Stimulated activated CD8-positive, alpha-beta memory T cell treated with anti-CD3 and anti-CD28 coated beads, Interleukin-7, amount 100 ng/mL, for 1 hour (primary cell): ENCODE measurements around the gene MOBP.
"Not testable (repeated sequence)": the region's sequence is repeated elsewhere in the genome, so short reads cannot be mapped to it uniquely, and the experiment has no call there.

ENCODE experiments used
- DNase-seq, 2 donors: peaks; one replicate each; pipeline ENCODE4 v3.0.0-alpha.2; 2020; ENCODE audit warnings: low read depth in 2 of 2

MOBP gene, protein sequence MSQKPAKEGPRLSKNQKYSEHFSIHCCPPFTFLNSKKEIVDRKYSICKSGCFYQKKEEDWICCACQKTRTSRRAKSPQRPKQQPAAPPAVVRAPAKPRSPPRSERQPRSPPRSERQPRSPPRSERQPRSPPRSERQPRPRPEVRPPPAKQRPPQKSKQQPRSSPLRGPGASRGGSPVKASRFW

DNA sequence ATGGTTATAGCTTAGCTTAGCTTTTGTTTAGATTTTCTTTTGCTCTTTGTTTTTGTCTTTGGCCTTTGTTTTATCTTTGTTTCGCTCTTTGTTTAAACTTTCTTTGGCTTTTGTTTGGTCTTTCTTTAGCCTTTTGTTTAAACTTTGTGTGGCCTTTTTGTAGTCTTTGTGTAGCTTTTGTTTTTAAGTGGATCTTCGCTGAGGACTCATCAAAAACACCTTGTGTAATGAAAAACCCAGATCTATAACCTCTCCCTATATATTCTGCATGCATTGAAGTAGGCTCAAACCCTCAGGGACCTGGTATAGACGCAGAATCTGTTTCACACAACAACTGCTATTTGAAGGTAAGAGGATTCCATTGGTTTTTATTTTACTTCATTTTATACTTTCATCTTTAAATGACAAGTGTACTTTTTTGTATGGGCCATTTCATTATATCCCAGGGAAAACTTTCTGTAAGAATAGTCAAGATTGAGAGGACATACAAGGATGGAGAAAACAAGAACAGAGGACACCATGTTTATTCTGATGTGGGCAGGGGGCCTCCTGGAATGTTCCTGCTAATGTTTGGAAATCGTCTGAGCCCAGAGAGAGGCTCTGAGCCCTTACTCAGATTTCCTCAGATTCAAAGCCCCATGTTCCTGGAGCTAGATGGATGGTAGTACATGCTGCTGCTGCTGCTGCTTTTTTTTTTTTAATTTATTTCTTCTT is at the start of gene MOBP:
TSS of gene MOBP (plus strand) at position 287 of the 714 bp plus-strand sequence. CDS start 34,390 bp downstream, outside the sequence.
- DNase-seq, result no peak

DNA sequence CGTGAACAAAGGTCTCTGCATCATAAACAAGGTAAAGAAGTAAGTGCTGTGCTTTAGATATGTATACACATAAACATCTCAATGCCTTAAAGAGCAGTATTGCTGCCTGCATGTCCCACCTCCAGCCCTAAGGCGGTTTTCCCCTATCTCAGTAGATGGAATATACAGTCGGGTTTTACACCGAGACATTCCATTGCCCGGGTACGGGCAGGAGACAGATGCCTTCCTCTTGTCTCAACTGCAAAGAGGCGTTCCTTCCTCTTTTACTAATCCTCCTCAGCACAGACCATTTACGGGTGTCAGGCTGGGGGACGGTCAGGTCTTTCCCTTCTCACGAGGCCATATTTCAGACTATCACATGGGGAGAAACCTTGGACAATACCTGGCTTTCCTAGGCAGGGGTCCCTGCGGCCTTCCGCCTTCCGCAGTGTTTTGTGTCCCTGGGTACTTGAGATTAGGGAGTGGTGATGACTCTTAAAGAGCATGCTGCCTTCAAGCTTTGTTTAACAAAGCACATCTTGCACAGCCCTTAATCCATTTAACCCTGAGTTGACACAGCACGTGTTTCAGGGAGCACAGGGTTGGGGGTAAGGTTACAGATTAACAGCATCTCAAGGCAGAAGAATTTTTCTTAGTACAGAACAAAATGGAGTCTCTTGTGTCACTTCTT is 48.8 kb upstream of the MOBP start:
- not testable (repeated sequence) for DNase-seq

DNA sequence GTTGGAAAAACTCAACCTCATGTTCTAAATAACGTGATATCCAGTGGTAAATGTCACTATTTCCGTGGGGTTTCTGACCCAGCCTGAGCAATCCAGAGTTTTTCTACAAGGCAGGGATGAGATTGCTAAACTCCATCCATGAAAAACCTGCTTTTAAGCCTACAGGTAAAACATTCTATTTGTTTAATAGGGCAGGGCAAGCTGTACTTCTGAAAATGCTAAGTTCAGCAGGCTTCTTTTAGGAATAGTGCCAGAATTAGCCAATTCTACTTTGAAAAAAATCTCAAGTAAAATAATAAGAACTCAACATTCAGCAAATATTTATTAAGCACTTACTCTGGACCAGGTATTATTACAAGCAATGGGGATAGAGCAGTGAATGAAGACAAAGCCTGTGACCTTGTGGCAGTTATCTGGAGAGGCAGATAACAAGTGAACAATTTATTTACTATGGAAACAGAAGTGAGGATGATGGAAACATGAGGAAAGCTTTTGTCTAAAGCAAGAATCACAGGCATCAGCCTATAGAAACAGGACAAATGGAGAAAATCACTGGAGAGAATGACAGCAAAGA is 47.7 kb upstream of the MOBP start:
- no peak for DNase-seq

DNA sequence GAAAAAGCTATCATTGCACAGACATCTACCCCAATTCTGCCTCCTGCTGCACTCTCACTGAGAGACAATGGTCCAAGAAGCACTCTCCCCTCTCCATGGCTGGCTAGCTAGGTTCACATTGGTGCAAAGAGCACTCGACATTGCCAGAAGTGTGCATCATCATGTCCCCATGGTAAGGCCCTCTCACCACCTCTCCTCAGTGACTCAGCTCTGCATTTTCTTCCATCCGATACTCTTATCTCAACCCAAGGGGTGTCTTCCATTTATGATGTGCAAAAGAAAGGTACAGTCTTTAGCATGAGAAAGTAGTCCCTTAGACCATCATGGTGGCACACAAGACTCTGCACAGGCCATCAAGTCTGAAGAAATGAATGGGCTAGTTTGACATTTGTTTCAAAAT is 46.9 kb upstream of the MOBP start:
- no peak for DNase-seq

DNA sequence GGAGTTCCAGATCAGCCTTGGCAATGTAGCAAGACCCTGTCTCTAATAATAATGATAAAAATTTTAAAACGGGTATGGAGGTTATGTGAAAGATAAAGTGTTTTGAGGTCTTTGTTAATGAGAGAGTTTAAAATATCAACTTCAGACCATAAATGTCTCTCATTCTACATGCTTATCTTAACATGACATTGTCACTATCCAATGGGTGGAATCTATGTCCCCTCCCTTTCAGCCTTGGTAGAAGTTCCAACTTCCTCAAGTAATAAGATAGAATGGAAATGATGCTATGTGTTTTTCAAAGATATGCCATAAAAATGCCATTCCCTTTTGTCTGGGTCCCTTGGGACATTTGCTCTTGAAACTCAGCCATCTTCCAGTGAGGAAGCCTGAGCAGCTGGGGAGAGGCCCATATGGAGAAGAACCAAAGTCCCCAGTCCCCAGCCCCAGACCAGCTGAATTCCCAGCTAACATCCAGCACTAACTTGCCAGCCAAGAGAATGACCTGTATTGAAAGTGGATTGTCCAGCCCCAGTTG is 44.0 kb upstream of the MOBP start:
- no peak for DNase-seq

DNA sequence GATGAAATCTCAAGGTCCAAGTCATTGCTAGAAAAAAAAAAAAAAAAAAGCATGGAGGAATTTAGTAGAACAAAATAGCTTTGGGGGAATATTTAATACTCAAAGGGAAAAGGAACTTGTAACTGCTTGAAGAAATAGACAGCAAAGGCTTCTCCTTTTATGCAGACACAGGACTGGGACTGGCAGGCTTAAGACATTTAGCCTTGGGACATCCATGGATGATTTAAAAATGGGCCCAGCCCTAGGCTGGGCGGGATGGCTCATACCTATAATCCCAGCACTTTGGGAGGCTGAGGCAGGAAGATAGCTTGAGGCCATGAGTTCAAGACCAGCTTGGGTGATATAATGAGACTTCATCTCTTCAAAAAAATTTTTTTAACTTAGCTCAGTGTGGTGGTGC is 41.2 kb upstream of the MOBP start:
- DNase-seq, result no peak

DNA sequence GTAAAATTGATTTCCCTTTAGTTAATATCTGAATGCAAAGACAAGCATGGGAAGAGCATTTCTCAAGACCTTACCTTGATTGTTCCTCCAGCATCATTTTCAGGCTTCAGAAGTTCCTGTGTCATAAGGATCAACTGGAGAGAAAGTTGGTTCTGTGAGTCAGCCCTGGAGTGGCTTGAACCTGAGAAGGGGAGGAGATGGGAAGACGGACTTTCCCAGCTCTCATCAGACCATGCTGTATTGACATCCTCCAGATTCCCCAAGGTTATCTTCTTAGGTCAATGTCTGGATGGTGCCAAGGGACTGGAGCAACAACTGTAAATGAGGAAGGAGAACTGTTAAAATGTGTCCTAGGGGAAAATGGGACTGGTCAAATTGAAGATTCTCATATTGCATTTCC is 40.0 kb upstream of the MOBP start:
- DNase-seq, result no peak

DNA sequence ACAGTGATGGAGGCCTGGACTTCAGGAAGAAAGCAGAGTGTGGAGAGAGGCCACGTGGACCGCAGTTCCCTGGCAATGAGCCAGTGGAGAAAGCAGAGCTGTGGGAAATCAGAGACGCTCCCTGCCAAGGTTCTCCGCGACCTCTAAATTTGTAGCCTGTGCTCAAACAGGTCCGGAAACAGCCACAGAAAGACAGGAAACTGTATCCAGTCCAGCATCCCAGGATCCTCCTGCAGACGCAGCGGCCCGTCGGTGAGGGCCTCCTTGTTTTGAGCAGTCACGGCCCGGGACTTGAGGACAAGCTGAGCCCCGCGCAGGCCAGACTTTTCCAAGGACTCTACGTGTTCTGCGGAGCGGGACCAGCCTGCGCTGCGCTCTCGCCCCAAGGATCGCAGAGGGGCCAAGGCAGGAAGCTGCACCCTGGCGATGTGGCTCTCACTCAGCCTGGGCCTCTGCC is 38.7 kb upstream of the MOBP start:
- no peak for DNase-seq

DNA sequence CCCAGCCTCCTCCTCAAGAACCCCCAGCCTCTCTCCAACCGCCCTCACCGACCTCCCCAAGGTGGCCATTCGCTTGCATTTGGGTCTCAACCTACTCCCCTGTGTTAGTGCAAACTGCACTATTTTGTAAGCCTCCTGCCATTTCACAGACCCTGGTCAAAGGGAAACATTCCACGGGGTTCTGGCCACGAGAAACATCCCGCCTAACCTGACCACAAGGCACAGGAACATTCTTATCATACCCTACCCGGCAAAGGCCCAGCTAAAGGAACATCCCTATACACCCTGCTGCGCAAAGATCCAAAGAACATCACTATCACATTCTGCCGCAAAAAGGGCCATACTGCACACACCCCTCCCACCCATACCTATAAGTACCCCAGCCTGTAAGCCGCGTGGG is 38.0 kb upstream of the MOBP start:
- DNase-seq, result no peak

DNA sequence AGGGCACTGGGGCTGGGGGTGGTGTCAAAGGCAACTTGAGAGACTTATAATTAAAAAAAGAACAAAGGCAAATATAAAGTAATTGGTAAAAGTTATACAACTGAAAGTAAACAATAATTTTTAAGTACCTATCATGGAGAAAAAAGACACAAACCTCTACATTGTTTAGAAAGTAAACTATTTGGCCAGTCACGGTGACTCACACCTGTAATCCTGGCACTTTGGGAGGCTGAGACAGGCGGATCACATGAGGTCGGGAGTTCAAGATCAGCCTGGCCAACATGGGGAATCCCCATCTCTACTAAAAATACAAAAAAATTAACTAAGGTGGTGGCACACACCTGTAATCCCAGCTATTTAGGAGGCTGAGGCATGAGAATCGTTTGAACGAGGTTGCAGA is 35.1 kb upstream of the MOBP start:
- no peak for DNase-seq

DNA sequence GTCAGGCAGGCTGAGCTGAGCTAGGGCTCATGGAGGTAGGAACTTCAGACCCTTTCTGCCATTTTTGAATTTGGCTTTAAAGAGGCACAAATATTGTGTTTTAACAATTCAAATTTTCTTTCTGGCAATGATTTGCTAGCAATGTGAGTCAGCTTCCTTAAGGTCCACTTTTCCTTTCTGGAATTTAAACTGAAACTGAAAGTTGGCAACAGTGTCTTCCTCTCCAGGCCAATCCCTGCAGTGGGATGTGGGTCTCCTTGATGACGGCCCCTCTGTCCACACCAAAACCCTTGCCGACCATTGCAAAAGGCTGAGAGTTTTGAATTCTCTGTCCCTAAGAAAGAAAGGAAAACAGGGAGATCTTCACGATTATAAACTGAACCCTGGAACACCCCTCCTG is 33.8 kb upstream of the MOBP start:
- no peak for DNase-seq

DNA sequence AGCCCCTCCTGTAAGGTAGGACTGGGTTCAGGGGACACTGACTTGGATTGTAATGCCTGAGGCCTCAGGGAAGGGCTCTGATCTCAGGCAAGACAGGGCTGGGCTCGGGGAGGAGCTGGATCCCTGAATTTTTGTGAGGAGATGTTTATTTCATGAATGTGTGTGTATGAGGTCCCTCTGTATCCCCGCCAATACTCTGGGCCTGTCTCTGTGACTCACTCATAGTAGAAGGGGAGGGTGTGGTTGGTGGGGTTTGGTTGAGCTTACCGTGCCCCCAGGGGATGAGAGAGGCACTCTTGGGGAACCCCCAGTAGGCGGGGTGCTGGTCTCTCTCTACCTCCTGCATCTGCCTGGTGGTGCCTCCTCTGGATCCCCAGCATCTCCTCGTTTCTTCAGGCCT is 32.9 kb upstream of the MOBP start:
- no peak for DNase-seq

DNA sequence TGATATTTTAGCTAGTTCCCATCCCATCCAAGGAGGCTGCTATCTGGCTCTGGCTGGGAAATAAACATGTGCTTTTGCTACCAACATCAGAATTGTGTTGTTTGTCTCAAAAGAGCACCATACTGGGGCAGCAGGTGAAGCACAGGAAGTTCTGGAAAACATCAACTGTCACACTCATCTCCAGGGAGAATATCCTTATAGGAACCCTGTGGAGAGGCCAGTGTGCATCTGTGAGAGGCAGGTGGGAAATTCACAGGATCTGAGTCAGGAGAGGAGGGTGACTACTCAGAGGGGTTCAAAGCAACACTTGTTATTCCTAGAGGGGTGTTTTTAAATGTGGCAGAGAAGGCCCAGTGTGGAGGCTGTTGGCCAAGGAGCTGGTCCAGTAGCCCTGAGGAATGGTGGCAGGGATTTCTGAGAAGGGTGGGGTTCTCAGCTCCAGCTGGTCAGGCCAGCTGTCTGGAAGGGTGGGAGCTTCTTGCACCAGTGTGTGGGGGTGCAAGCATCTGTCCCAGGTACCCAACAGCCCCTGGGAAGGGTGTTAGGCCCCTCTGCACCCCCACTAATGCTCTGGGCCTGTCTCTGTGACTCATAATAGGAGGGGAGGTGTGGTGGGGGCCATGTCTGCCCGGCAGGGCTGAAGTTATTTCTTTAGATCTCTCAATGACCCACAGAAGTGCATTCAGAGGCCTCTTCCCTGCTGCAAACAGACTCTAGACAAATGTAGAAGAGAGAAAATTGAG is 32.3 kb upstream of the MOBP start:
- no peak for DNase-seq

DNA sequence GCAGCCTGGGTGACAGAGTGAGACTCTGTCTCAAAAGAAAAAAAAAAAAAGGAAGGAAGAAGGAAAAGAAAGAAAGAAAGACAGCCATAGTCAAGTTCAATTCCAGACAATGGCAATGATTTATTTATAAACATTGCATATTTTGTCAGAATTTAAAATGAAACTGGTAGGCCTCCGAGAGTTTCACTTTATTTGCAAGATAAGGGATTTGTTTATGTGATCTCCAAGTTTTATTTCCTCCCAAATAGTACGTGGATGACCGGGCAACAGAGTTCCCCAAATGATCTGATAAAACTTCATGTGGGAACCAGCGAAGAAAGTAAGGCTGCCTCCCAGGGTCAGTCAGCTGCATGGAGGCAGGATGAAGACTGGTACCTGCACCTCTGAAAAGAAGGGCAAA is 28.6 kb upstream of the MOBP start:
- DNase-seq, result no peak

DNA sequence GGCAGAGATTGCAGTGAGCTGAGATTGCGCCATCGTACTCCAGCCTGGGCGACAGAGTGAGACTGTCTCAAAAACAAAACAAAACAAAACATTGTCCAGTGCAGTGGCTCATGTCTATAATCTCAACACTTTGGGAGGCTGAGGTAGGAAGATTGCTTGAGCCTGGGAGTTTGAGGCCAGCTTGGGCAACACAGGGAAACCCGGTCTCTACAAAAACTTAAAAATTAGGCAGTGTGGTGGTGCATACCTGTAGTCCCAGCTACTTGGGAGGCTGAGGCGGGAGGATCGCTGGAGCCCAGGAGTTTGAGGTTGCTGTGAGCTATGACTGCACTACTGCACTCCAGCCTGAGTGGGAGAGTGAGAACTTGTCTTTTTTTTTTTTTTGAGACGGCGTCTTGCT is 27.2 kb upstream of the MOBP start:
- no peak for DNase-seq

DNA sequence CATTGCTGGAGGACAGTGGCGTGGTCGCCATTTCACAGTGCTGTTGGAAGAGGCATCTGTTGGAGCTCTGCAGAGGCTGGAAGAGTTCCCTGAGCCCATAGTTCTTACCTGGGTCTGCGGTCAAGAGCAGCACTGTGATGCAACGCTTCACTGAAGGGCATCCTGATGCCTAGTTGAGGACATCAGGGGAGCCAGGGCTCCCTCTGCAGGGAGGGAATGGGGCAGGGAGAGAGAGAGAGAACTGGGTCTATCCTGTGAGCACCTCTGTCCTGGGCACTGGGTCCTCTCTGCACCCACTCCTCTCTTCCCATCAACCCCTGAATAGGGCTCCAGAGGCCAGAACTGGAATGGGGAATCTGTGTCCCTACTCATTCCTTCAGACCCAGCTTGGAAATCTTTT is 23.9 kb upstream of the MOBP start:
- DNase-seq, result no peak

DNA sequence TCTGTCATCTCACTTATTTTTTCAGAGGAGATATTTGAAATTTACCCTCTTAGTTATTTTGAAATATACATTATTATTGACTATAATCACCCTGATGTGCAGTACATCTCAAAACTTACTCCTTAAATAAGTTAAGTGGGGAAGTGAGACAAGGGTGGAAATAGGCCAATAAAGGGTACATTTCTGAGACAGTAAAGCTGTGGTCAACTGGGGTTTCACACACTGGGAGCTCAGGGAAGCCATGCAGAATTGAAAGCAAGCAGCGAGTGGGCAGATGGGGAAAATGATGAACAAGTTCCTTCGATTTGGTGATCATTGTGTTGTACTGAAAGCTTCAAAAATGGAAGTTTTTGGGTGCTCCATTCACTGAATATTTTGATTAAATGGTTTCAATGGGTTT is 21.6 kb upstream of the MOBP start:
- DNase-seq, result no peak

DNA sequence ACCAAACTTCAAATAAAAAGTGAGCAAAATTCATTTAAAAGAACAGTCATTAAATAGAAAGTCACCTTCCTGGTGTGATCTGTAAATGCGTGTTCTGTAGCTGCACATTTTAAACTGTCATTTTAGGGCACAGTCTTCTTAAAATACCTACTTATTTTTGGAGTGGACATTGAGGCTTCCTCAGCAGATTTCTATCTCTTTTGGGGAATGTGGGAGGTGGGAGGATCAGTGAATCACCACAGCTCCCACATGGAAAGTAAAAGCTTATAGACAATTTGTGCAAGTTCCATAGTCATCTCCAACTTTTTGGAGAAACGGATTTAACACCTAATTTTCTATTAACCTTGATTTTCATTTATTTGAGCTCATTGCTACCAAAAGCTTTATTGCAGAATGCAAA is 21.0 kb upstream of the MOBP start:
- DNase-seq, result no peak

DNA sequence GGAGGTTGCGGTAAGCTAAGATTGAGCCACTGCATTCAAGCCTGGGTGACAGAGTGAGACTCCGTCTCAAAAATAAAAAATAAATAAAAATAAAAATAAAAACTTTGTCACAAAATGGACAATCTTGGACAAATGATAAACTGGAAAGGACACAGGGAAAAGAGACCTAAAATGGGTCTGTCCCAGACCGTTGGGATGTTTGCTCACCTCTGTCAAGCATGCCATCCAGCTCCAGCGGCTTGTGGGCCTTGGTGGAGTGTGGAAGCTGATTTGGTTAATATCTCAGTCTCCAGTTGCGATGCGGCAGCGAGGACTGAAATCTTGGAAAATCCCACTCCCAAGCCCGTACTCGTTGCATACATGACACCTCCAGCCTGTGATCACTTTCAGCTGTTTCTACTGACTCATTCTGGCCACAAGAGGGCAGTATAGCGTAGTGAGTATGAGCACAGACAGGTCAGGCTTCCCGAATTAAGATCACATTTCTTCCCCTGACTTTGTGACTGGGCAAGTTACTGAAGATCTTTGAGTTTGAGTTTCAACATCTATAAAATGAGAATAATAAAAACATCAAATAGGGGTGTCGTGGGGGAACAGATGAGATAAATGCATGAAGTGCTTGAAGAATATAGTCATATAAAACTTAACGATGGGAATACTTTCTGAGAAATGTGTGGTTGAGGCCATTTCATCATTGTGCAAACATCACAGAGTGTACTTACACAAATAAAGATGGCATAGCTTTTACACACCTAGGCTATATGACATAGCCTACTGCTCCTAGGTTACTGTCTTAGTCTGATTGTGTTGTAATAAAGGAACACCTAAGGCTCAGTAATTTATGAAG is 19.6 kb upstream of the MOBP start:
- peak in 1 of 2 donors; percentile 40 for DNase-seq

DNA sequence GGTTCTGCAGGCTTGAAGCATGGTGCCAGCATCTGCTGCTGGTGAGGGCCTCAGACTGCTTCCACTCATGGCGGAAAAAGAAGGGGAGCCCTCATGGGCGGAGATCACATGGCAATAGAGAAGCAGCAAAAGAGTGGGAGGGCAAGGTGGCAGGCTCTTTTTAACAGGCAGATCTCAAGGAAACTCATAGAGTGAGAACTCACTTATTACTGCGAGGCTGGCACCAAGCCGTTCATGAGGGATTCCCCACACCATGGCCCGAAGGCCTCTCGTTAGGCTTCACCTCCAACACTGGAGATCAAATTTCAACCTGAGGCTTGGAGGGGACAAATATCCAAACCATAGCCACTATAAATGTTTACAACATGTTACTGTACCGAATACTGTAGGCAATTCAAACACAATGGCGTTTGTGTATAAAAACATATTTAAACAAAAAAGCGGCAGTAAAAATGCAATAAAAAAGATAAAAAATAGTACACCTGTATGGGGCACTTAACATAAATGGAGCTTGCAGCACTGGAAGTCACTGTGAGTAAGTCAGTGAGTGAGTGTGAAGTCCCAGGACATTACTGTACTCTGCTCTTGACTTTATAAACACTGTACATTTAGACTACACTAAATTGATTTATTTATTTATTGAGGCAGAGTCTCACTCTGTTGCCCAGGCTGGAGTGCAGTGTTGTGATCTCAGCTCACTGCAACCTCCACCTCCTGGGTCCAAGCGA is 18.8 kb upstream of the MOBP start:
- DNase-seq, result no peak
